ENCODE results near the gene INSC. TPM values are rescaled to one million over a fixed set of nuclear protein-coding genes. Genes with fewer than 3 reads are reported as not detected.

Gene INSC
- polyA plus RNA-seq, 1 donor from 2014 or later, result 0.12 TPM

DNA sequence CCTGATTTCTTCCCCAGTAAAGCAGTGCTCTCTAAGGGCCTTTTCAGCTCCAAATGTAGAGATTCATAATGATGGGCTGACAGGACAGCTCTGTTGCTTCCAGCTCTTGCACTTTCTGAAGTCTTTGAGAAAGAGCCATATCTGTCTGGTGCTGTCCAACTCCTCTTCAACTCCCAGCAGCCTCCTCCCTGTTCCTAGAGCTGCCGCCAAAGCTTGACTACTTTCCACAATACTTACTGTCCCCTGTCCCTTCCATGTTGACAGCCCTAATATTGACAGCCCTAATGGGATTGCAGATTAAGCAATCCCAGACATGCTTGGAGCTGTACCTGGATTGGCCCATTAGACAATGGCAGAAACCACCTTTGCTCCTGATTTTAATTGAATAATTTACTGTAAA lies 29.6 kb downstream of the INSC start:
- Histone ChIP-seq H3K9me3 (ENCODE audit: low read length) (no peaks in the 10 kb centered on the region), H3F3A (ENCODE audit: insufficient read depth, low read length, poor library complexity, severe bottlenecking) (no peaks in the 10 kb centered on the region), H3K36me3 (ENCODE audit: insufficient read depth, low read length) (no peaks in the 10 kb centered on the region), H3K79me2 (replicated peaks; ENCODE audit: insufficient read depth, low read length) (no peaks in the 10 kb centered on the region), H3K9me2 (ENCODE audit: insufficient read depth, low read length) (no peaks in the 10 kb centered on the region), H3K27ac (ENCODE audit: low read length) (no peak overlapping the region), H4K20me1 (ENCODE audit: insufficient read depth) (no peaks in the 10 kb centered on the region), H3K27me3 (ENCODE audit: insufficient read depth, low read depth, low read length) (no peaks in the 10 kb centered on the region), H3K9ac (ENCODE audit: low read length) (no peak overlapping the region), H3K4me2 (ENCODE audit: low read length) (no peak overlapping the region), H3K4me3 (ENCODE audit: low read length) (no peak overlapping the region), H2AFZ (ENCODE audit: low read depth, low read length) (no peak overlapping the region)
- no peak for TF ChIP-seq SMC3 (conservative IDR thresholded peaks at IDR 0.05; ENCODE audit: poor library complexity)
- no peak for TF ChIP-seq EZH2 (IDR thresholded peaks at IDR 0.05; ENCODE audit: borderline replicate concordance, insufficient read depth, low read length, poor library complexity, severe bottlenecking)

DNA sequence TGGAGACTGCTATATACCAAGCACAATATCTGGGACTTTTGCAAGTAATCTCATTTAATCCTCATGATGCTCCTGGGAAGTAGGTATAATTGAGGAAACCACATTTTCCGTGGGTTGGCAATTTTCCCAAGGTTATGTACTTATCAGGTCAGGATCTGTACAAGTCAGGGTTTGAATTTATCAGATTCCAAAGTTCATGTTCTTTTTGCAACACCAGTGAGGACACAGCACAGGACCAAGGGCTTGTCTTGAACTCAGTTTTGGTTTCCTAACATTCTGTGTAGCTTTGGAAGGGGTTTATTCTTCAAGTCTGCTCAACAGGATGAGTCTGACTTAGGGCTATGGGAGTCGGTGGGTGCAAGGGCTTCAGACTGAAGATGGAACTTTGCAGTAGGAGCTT lies 30.4 kb downstream of the INSC start:
- no peaks in the 10 kb centered on the region for H3K9me2 ChIP-seq (ENCODE audit: insufficient read depth, low read length)
- no peak overlapping the region for H3K4me2 ChIP-seq (ENCODE audit: low read length)
- TF ChIP-seq RAD21 (conservative IDR thresholded peaks at IDR 0.05) (no peak), POLR2AphosphoS5 (IDR thresholded peaks at IDR 0.05) (no peak), EP300 (conservative IDR thresholded peaks at IDR 0.05; ENCODE audit: poor library complexity, severe bottlenecking) (no peak)
- TF ChIP-seq, protein P1, sequence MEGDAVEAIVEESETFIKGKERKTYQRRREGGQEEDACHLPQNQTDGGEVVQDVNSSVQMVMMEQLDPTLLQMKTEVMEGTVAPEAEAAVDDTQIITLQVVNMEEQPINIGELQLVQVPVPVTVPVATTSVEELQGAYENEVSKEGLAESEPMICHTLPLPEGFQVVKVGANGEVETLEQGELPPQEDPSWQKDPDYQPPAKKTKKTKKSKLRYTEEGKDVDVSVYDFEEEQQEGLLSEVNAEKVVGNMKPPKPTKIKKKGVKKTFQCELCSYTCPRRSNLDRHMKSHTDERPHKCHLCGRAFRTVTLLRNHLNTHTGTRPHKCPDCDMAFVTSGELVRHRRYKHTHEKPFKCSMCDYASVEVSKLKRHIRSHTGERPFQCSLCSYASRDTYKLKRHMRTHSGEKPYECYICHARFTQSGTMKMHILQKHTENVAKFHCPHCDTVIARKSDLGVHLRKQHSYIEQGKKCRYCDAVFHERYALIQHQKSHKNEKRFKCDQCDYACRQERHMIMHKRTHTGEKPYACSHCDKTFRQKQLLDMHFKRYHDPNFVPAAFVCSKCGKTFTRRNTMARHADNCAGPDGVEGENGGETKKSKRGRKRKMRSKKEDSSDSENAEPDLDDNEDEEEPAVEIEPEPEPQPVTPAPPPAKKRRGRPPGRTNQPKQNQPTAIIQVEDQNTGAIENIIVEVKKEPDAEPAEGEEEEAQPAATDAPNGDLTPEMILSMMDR (IDR thresholded peaks at IDR 0.05; ENCODE audit: poor library complexity, severe bottlenecking), result no peak
- TF ChIP-seq, protein P2, sequence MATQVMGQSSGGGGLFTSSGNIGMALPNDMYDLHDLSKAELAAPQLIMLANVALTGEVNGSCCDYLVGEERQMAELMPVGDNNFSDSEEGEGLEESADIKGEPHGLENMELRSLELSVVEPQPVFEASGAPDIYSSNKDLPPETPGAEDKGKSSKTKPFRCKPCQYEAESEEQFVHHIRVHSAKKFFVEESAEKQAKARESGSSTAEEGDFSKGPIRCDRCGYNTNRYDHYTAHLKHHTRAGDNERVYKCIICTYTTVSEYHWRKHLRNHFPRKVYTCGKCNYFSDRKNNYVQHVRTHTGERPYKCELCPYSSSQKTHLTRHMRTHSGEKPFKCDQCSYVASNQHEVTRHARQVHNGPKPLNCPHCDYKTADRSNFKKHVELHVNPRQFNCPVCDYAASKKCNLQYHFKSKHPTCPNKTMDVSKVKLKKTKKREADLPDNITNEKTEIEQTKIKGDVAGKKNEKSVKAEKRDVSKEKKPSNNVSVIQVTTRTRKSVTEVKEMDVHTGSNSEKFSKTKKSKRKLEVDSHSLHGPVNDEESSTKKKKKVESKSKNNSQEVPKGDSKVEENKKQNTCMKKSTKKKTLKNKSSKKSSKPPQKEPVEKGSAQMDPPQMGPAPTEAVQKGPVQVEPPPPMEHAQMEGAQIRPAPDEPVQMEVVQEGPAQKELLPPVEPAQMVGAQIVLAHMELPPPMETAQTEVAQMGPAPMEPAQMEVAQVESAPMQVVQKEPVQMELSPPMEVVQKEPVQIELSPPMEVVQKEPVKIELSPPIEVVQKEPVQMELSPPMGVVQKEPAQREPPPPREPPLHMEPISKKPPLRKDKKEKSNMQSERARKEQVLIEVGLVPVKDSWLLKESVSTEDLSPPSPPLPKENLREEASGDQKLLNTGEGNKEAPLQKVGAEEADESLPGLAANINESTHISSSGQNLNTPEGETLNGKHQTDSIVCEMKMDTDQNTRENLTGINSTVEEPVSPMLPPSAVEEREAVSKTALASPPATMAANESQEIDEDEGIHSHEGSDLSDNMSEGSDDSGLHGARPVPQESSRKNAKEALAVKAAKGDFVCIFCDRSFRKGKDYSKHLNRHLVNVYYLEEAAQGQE (IDR thresholded peaks at IDR 0.05; ENCODE audit: borderline replicate concordance), result no peak
- no peaks in the 10 kb centered on the region for H3K9me3 ChIP-seq (ENCODE audit: low read length)
- H2AFZ ChIP-seq (ENCODE audit: low read depth, low read length), result no peak overlapping the region
- no peaks in the 10 kb centered on the region for H3K36me3 ChIP-seq (ENCODE audit: insufficient read depth, low read length)
- H3K27me3 ChIP-seq (ENCODE audit: insufficient read depth, low read depth, low read length), result no peaks in the 10 kb centered on the region
- H3K9ac ChIP-seq (ENCODE audit: low read length), result no peak overlapping the region
- H3K79me2 ChIP-seq (replicated peaks; ENCODE audit: insufficient read depth, low read length), result no peaks in the 10 kb centered on the region
- H3K27ac ChIP-seq (ENCODE audit: low read length), result no peak overlapping the region
- no peaks in the 10 kb centered on the region for H3F3A ChIP-seq (ENCODE audit: insufficient read depth, low read length, poor library complexity, severe bottlenecking)
- no peaks in the 10 kb centered on the region for H4K20me1 ChIP-seq (ENCODE audit: insufficient read depth)
- no peak overlapping the region for H3K4me3 ChIP-seq (ENCODE audit: low read length)

DNA sequence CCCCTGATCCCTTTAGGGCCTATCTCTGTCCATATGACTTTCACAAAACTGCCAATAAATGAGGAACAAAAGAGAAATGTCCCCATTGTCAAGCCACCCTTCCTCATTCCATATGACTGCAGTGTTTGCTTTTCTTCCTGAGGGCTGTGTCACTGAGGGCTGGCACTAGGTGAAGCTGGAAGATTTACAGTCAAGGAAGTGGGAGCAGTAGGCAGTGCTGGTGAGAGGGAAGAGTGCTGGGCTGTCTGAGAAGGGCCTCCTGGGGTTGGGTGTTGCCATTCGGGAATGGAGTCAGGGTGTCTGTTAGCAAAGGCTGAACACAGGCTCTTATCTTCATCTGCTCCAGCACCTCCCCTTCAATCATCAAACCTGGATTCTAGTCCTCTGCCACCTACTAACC lies 30.9 kb downstream of the INSC start:
- H3K27ac ChIP-seq (ENCODE audit: low read length), result no peak overlapping the region
- H3K9me3 ChIP-seq (ENCODE audit: low read length), result no peaks in the 10 kb centered on the region
- H3K79me2 ChIP-seq (replicated peaks; ENCODE audit: insufficient read depth, low read length), result no peaks in the 10 kb centered on the region
- no peaks in the 10 kb centered on the region for H3F3A ChIP-seq (ENCODE audit: insufficient read depth, low read length, poor library complexity, severe bottlenecking)
- H3K9ac ChIP-seq (ENCODE audit: low read length), result no peak overlapping the region
- no peak overlapping the region for H3K4me2 ChIP-seq (ENCODE audit: low read length)
- no peak overlapping the region for H2AFZ ChIP-seq (ENCODE audit: low read depth, low read length)
- TF ChIP-seq RAD21 (conservative IDR thresholded peaks at IDR 0.05), result no peak
- TF ChIP-seq, protein P1 (IDR thresholded peaks at IDR 0.05; ENCODE audit: poor library complexity, severe bottlenecking), result no peak
- no peak for TF ChIP-seq SMC3 (conservative IDR thresholded peaks at IDR 0.05; ENCODE audit: poor library complexity)
- TF ChIP-seq TAF1 (IDR thresholded peaks at IDR 0.05; ENCODE audit: low read depth), result no peak
- no peak for TF ChIP-seq EP300 (conservative IDR thresholded peaks at IDR 0.05; ENCODE audit: poor library complexity, severe bottlenecking)
- no peak for TF ChIP-seq EZH2 (IDR thresholded peaks at IDR 0.05; ENCODE audit: borderline replicate concordance, insufficient read depth, low read length, poor library complexity, severe bottlenecking)
- no peak for TF ChIP-seq MXI1 (conservative IDR thresholded peaks at IDR 0.05; ENCODE audit: poor library complexity, severe bottlenecking)
- TF ChIP-seq, protein P2 (IDR thresholded peaks at IDR 0.05; ENCODE audit: borderline replicate concordance), result no peak
- no peaks in the 10 kb centered on the region for H3K27me3 ChIP-seq (ENCODE audit: insufficient read depth, low read depth, low read length)
- no peaks in the 10 kb centered on the region for H3K9me2 ChIP-seq (ENCODE audit: insufficient read depth, low read length)
- H3K4me3 ChIP-seq (ENCODE audit: low read length), result no peak overlapping the region
- H3K36me3 ChIP-seq (ENCODE audit: insufficient read depth, low read length), result no peaks in the 10 kb centered on the region
- no peaks in the 10 kb centered on the region for H4K20me1 ChIP-seq (ENCODE audit: insufficient read depth)
